PC-9 (cell line): ENCODE measurements around the gene CYP24A1. TPM values are rescaled to one million over a fixed set of nuclear protein-coding genes. Genes with fewer than 3 reads are reported as not detected.

Experiments used
- BruUV-seq: library from RNA; stranded (reverse); fragments of 400-500 nt; replicated peaks from 2 replicates; lab custom pipeline; 2021; lab: Mats Ljungman, UMichigan
- CTCF ChIA-PET: fragments of 300-600 bp; sonication (Branson Sonifier 250); formaldehyde crosslinking; loops from one replicate; lab custom pipeline; 2022; ENCODE audit warnings: antibody characterized with exemption; lab: Charles Lee
- POLR2A ChIA-PET: fragments of 300-600 bp; sonication (Branson Sonifier 250); formaldehyde crosslinking; loops from one replicate; lab custom pipeline; 2022; ENCODE audit warnings: antibody characterized with exemption; ENCODE audit not compliant: unreplicated experiment; lab: Charles Lee
- DNase-seq, 2 experiments: peaks; one replicate each; pipeline versions ENCODE4 v3.0.0 to v3.0.0-alpha.2; 2015 to 2022; ENCODE audit warnings: mixed read lengths in 1 of 2
- H2AFZ ChIP-seq: fragments of 200-600 bp; sonication (generic); 2 replicates; pipeline ENCODE4 v1.8.1; 2017; ENCODE audit warnings: antibody characterized with exemption
- H3F3A ChIP-seq: fragments of 200-600 bp; sonication (generic); 2 replicates; pipeline ENCODE4 v1.8.1; 2017; ENCODE audit warnings: antibody characterized with exemption, mild to moderate bottlenecking, low read depth; ENCODE audit not compliant: insufficient read depth
- H3K27ac ChIP-seq: fragments of 200-600 bp; sonication (generic); 2 replicates; pipeline ENCODE4 v1.6.1; 2016; ENCODE audit warnings: mixed run types
- H3K27me3 ChIP-seq: fragments of 200-600 bp; sonication (generic); 2 replicates; pipeline ENCODE4 v1.6.1; 2016; ENCODE audit warnings: low read depth, mixed run types; ENCODE audit not compliant: insufficient read depth
- H3K36me3 ChIP-seq: fragments of 200-600 bp; sonication (generic); 2 replicates; pipeline ENCODE4 v1.6.1; 2016; ENCODE audit warnings: low read depth, mixed run types
- H3K4me1 ChIP-seq: fragments of 200-600 bp; sonication (generic); replicated peaks from 2 replicates; pipeline ENCODE4 v1.6.1; 2016; ENCODE audit warnings: mixed run types; ENCODE audit not compliant: insufficient read depth
- H3K4me2 ChIP-seq: fragments of 200-600 bp; sonication (generic); 2 replicates; pipeline ENCODE4 v1.6.1; 2017; ENCODE audit warnings: mixed run types
- H3K4me3 ChIP-seq: fragments of 200-600 bp; sonication (generic); 2 replicates; pipeline ENCODE4 v1.6.1; 2016; ENCODE audit warnings: mixed run types
- H3K79me2 ChIP-seq: fragments of 200-600 bp; sonication (generic); 2 replicates; pipeline ENCODE4 v1.6.1; 2017; ENCODE audit warnings: low read depth, mixed run types
- H3K9me2 ChIP-seq: fragments of 200-600 bp; sonication (generic); 2 replicates; pipeline ENCODE4 v1.8.1; 2017; ENCODE audit warnings: mild to moderate bottlenecking; ENCODE audit not compliant: insufficient read depth
- H3K9me3 ChIP-seq: fragments of 200-600 bp; sonication (generic); 2 replicates; pipeline ENCODE4 v1.8.1; 2016; ENCODE audit warnings: low read depth; ENCODE audit not compliant: insufficient read depth
- H4K20me1 ChIP-seq: fragments of 200-600 bp; sonication (generic); 2 replicates; pipeline ENCODE4 v1.8.1; 2017; ENCODE audit not compliant: insufficient read depth
- EZH2 ChIP-seq: fragments of 200-600 bp; sonication (generic); IDR thresholded peaks from 2 replicates; pipeline ENCODE4 v1.8.0; 2017; ENCODE audit warnings: antibody characterized with exemption, low read depth
- intact Hi-C: fragments of 100-400 bp; cut with micrococcal nuclease; formaldehyde crosslinking; loops from one replicate; pipeline ENCODE4 v1.10.0; 2022; ENCODE audit not compliant: unreplicated experiment
- total RNA-seq: library from RNA; stranded (reverse); gene quantifications from 2 replicates; pipeline ENCODE4 v1.2.3, GENCODE V29; 2021
- TF ChIP-seq, protein P1 (sequence below): fragments of 200-600 bp; sonication (generic); conservative IDR thresholded peaks from 2 replicates; pipeline ENCODE4 v1.6.1; 2017; ENCODE audit warnings: mixed run types, antibody characterized with exemption, mild to moderate bottlenecking, moderate library complexity

The CYP24A1 gene
- total RNA-seq, 1 experiment from 2014 or later: 4.9 TPM

DNA sequence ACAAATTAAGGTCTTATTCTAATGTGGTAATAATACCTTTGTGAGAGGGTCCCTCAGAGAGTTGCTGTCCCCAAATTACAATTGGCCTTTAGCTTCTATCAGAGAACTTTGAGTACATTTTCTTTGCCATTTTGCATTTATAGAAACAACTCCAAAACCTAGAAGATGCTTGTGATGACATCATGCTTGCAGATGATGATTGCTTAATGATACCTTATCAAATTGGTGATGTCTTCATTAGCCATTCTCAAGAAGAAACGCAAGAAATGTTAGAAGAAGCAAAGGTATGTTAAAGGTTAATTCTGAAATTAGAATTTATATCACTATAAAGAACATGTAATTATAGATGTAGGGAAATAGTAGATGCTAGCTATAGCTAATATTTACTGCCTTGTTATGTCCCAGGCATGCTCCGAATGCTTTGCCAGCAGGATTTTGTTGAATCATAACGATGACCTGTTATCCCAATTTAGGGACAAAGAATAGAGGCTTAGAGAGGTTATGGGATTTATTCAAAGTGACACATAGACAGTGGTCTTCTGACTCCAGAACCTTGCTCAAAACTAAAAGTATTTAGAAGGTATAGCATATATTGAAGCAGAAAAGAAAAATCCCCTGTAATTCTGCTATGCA is 41.5 kb upstream of the CYP24A1 start:
- TF ChIP-seq, protein P1, sequence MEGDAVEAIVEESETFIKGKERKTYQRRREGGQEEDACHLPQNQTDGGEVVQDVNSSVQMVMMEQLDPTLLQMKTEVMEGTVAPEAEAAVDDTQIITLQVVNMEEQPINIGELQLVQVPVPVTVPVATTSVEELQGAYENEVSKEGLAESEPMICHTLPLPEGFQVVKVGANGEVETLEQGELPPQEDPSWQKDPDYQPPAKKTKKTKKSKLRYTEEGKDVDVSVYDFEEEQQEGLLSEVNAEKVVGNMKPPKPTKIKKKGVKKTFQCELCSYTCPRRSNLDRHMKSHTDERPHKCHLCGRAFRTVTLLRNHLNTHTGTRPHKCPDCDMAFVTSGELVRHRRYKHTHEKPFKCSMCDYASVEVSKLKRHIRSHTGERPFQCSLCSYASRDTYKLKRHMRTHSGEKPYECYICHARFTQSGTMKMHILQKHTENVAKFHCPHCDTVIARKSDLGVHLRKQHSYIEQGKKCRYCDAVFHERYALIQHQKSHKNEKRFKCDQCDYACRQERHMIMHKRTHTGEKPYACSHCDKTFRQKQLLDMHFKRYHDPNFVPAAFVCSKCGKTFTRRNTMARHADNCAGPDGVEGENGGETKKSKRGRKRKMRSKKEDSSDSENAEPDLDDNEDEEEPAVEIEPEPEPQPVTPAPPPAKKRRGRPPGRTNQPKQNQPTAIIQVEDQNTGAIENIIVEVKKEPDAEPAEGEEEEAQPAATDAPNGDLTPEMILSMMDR: no peak
- no peak for TF ChIP-seq EZH2
- BruUV-seq: no TSS peak
- peaks cover 40% of the 10 kb centered on the region for H3K79me2 ChIP-seq
- POLR2A ChIA-PET: no interaction called here
- H3K4me2 ChIP-seq: no peak overlapping the region
- intact Hi-C loops: loop anchor here (5.0 kb wide), 1 partner anchor 382 kb away; no protein-coding TSS in a partner anchor
- no peaks in the 10 kb centered on the region for H3K4me1 ChIP-seq
- no peak overlapping the region for H3K27ac ChIP-seq
- H2AFZ ChIP-seq: no peak overlapping the region
- no peaks in the 10 kb centered on the region for H3K27me3 ChIP-seq
- CTCF ChIA-PET: no interaction called here
- H3K9me2 ChIP-seq: no peaks in the 10 kb centered on the region
- no peak overlapping the region for H3K4me3 ChIP-seq
- H4K20me1 ChIP-seq: peaks cover 16% of the 10 kb centered on the region
- H3K36me3 ChIP-seq: peaks cover 39% of the 10 kb centered on the region; the same call in 1 of the 2 replicates
- no peak for DNase-seq
- peaks cover 11% of the 10 kb centered on the region for H3F3A ChIP-seq
- H3K9me3 ChIP-seq: no peaks in the 10 kb centered on the region

DNA sequence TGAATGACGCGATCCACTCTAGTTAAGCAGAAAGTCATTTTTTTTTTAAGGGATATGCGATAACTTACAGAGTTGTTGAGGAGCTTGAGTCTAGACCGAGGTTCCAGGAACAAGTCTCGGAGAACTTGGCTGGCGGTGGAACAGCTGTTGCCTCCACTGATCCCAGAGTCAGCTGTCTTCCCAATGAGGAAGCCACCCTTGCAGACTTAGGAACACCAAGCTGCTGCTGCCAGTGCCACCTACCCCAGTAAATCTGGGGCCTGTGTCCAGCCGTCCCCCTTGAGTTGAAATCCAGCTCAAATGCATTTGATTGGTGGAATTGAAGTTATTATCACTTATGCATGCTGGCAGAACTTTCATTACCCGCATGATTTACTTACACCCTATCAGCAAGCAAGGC is 40.8 kb upstream of the CYP24A1 start:
- ChIA-PET POLR2A (no interaction called here), CTCF (no interaction called here)
- H3K4me1 ChIP-seq: peaks cover 7% of the 10 kb centered on the region
- H3K79me2 ChIP-seq: peaks cover 47% of the 10 kb centered on the region
- H3K27ac ChIP-seq: no peak overlapping the region
- H3K27me3 ChIP-seq: no peaks in the 10 kb centered on the region
- DNase-seq: no peak
- no peak overlapping the region for H2AFZ ChIP-seq
- H4K20me1 ChIP-seq: peaks cover 22% of the 10 kb centered on the region
- H3K4me2 ChIP-seq: no peak overlapping the region
- no peak for TF ChIP-seq EZH2
- TF ChIP-seq, protein P1: no peak
- H3F3A ChIP-seq: peaks cover 11% of the 10 kb centered on the region
- H3K9me3 ChIP-seq: no peaks in the 10 kb centered on the region
- no peaks in the 10 kb centered on the region for H3K9me2 ChIP-seq
- H3K36me3 ChIP-seq: peaks cover 41% of the 10 kb centered on the region; the same call in 1 of the 2 replicates
- no TSS peak for BruUV-seq
- H3K4me3 ChIP-seq: no peak overlapping the region
- intact Hi-C loops: no loop called here

DNA sequence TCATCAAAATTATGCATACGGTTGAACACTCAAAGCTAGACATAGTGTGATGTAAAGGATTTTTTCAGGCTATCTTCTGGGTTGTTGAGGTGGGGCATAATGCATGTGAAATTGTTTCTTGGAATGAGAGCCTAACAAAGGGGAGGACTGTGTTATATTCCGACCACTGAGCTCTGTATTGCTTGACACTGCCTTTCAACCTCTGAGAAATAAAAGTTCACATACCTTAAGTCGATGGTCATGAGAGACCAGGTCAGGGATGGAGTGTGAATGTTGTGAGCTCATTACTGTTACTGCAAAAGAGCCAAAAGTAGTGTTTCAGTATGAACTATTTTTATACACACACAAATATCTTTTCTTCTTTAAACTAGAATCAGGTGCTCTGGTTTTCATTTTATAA is 39.1 kb upstream of the CYP24A1 start:
- Histone ChIP-seq H4K20me1 (peaks cover 24% of the 10 kb centered on the region), H3K9me3 (no peaks in the 10 kb centered on the region), H3K79me2 (peaks cover 63% of the 10 kb centered on the region), H3F3A (no peaks in the 10 kb centered on the region), H3K36me3 (peaks cover 41% of the 10 kb centered on the region; the same call in 1 of the 2 replicates), H3K4me2 (no peak overlapping the region), H2AFZ (no peak overlapping the region), H3K4me3 (no peak overlapping the region), H3K4me1 (peaks cover 15% of the 10 kb centered on the region), H3K9me2 (no peaks in the 10 kb centered on the region), H3K27ac (no peak overlapping the region), H3K27me3 (no peaks in the 10 kb centered on the region)
- ChIA-PET CTCF (no interaction called here), POLR2A (interaction anchor here (0.6 kb wide), 1 partner anchor 521 kb away, joined by 5 read pairs; no protein-coding TSS in a partner anchor)
- DNase-seq: no peak
- no TSS peak for BruUV-seq
- TF ChIP-seq, protein P1: no peak
- TF ChIP-seq EZH2: no peak
- intact Hi-C loops: no loop called here
